ENCODE measurements around the gene MTNR1A.
"Not testable (repeated sequence)": the region's sequence is repeated elsewhere in the genome, so short reads cannot be mapped to it uniquely, and the experiment has no call there.

Gene MTNR1A

GRCh38 chr4:186543206-186543605, 12.2 kb downstream of the MTNR1A start:
- ATAC-seq (ENCODE audit: low read depth) (no peak), DNase-seq (ENCODE audit: low spot score) (no peak)
- Histone ChIP-seq H3K4me1 (ENCODE audit: insufficient read depth, poor library complexity, severe bottlenecking) (no peaks in the 10 kb centered on the region), H3K4me3 (ENCODE audit: severe bottlenecking) (no peak overlapping the region), H3K27ac (ENCODE audit: poor library complexity, severe bottlenecking) (no peak overlapping the region), H3K9me3 (ENCODE audit: severe bottlenecking) (no peaks in the 10 kb centered on the region), H3K36me3 (ENCODE audit: low read depth) (no peaks in the 10 kb centered on the region), H3K27me3 (ENCODE audit: insufficient read depth, poor library complexity, severe bottlenecking) (no peaks in the 10 kb centered on the region)
- TF ChIP-seq CTCF (IDR thresholded peaks at IDR 0.05; ENCODE audit: poor library complexity, severe bottlenecking): no peak

- no peak for DNase-seq (ENCODE audit: low spot score)
- Histone ChIP-seq H3K4me1 (ENCODE audit: insufficient read depth, poor library complexity, severe bottlenecking) (no peaks in the 10 kb centered on the region), H3K4me3 (ENCODE audit: severe bottlenecking) (no peak overlapping the region), H3K27ac (ENCODE audit: poor library complexity, severe bottlenecking) (no peak overlapping the region), H3K9me3 (ENCODE audit: severe bottlenecking) (no peaks in the 10 kb centered on the region), H3K27me3 (ENCODE audit: insufficient read depth, poor library complexity, severe bottlenecking) (no peaks in the 10 kb centered on the region), H3K36me3 (ENCODE audit: low read depth) (no peaks in the 10 kb centered on the region)
- no peak for TF ChIP-seq CTCF (IDR thresholded peaks at IDR 0.05; ENCODE audit: poor library complexity, severe bottlenecking)
- ATAC-seq (ENCODE audit: low read depth): no peak
These were observed 13.6 kb downstream of the MTNR1A start for GRCh38 chr4:186541801-186542200.

GRCh38 chr4:186537843-186538521, 17.4 kb downstream of the MTNR1A start:
- H3K36me3 ChIP-seq (ENCODE audit: low read depth): no peaks in the 10 kb centered on the region
- no peak overlapping the region for H3K4me3 ChIP-seq (ENCODE audit: severe bottlenecking)
- no peaks in the 10 kb centered on the region for H3K27me3 ChIP-seq (ENCODE audit: insufficient read depth, poor library complexity, severe bottlenecking)
- no peak for ATAC-seq (ENCODE audit: low read depth)
- DNase-seq (ENCODE audit: low spot score): no peak
- no peak for TF ChIP-seq CTCF (IDR thresholded peaks at IDR 0.05; ENCODE audit: poor library complexity, severe bottlenecking)
- no peaks in the 10 kb centered on the region for H3K9me3 ChIP-seq (ENCODE audit: severe bottlenecking)
- no peak overlapping the region for H3K27ac ChIP-seq (ENCODE audit: poor library complexity, severe bottlenecking)
- no peaks in the 10 kb centered on the region for H3K4me1 ChIP-seq (ENCODE audit: insufficient read depth, poor library complexity, severe bottlenecking)

- ATAC-seq (ENCODE audit: low read depth) (no peak), DNase-seq (ENCODE audit: low spot score) (no peak)
- no peak for TF ChIP-seq CTCF (IDR thresholded peaks at IDR 0.05; ENCODE audit: poor library complexity, severe bottlenecking)
- Histone ChIP-seq H3K27me3 (ENCODE audit: insufficient read depth, poor library complexity, severe bottlenecking) (no peaks in the 10 kb centered on the region), H3K4me3 (ENCODE audit: severe bottlenecking) (no peak overlapping the region), H3K27ac (ENCODE audit: poor library complexity, severe bottlenecking) (no peak overlapping the region), H3K36me3 (ENCODE audit: low read depth) (no peaks in the 10 kb centered on the region), H3K9me3 (ENCODE audit: severe bottlenecking) (no peaks in the 10 kb centered on the region), H3K4me1 (ENCODE audit: insufficient read depth, poor library complexity, severe bottlenecking) (no peaks in the 10 kb centered on the region)
These were observed 19.1 kb downstream of the MTNR1A start for GRCh38 chr4:186536285-186536684.

GRCh38 chr4:186534056-186534455, 21.3 kb downstream of the MTNR1A start:
- ATAC-seq (ENCODE audit: low read depth) (no peak), DNase-seq (ENCODE audit: low spot score) (no peak)
- no peaks in the 10 kb centered on the region for H3K27me3 ChIP-seq (ENCODE audit: insufficient read depth, poor library complexity, severe bottlenecking)

GRCh38 chr4:186523927-186524326, 31.4 kb downstream of the MTNR1A start:
- H3K27ac ChIP-seq (ENCODE audit: poor library complexity, severe bottlenecking); H3K4me3 ChIP-seq (ENCODE audit: severe bottlenecking); H3K27me3 ChIP-seq (ENCODE audit: insufficient read depth, poor library complexity, severe bottlenecking); H3K9me3 ChIP-seq (ENCODE audit: severe bottlenecking); ATAC-seq (ENCODE audit: low read depth); DNase-seq (ENCODE audit: low spot score); H3K36me3 ChIP-seq (ENCODE audit: low read depth); H3K4me1 ChIP-seq (ENCODE audit: insufficient read depth, poor library complexity, severe bottlenecking): not testable (repeated sequence)

More at GRCh38 chr4:186534056-186534455, 21.3 kb downstream of the MTNR1A start:
- no peak for TF ChIP-seq CTCF (IDR thresholded peaks at IDR 0.05; ENCODE audit: poor library complexity, severe bottlenecking)
- Histone ChIP-seq H3K4me3 (ENCODE audit: severe bottlenecking) (no peak overlapping the region), H3K9me3 (ENCODE audit: severe bottlenecking) (no peaks in the 10 kb centered on the region), H3K36me3 (ENCODE audit: low read depth) (no peaks in the 10 kb centered on the region), H3K4me1 (ENCODE audit: insufficient read depth, poor library complexity, severe bottlenecking) (no peaks in the 10 kb centered on the region), H3K27ac (ENCODE audit: poor library complexity, severe bottlenecking) (no peak overlapping the region)

Data from RWPE2 (cell line).